Measurements from ENCODE around the gene ZNF638. TPM values are rescaled to one million over a fixed set of nuclear protein-coding genes. Genes with fewer than 3 reads are reported as not detected.

The ZNF638 gene
- total and polyA plus RNA-seq, 10 of the 15 experiments (the other 5 are each of a cell fraction or from before 2014, with no cell fraction given) = 37.6 to 133 (median 64.5) TPM

DNA sequence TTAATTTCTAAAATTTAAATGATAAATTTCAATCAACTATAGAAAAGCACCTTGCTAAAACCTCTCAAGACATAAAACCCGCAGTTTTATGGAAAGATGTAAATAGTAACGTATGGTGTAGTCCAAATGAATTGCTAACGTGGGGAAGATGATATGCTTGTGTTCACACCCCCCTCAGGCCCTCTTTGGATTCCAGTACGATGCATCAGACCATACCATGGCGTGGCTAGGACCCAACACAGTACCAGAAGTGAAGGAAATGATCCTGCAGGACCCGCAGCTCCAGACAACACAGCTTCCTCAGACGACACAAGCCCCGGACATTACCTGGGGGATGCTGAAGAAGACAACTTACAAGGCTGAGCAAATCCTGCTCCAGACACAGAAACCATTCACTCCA lies 61.6 kb downstream of the ZNF638 start:
- Histone ChIP-seq H2AFZ (ENCODE audit: control insufficient read depth, low read depth, low read length) (no peak overlapping the region), H3K4me3 (no peak overlapping the region), H3K4me1 (ENCODE audit: control insufficient read depth, insufficient read depth, low read length) (no peaks in the 10 kb centered on the region), H3K9ac (ENCODE audit: control insufficient read depth, insufficient read depth, low read length) (no peak overlapping the region), H3K79me2 (ENCODE audit: control insufficient read depth, insufficient read depth, low read length) (no peaks in the 10 kb centered on the region), H3K4me2 (ENCODE audit: control insufficient read depth, insufficient read depth) (no peak overlapping the region), H3K36me3 (ENCODE audit: control insufficient read depth in 2 of 2, insufficient read depth in 2 of 2, low read length in 1 of 2) (peaks cover 5 to 30% of the 10 kb centered on the region in 2 experiments), H3K27me3 (replicated peaks in 1 of 2; ENCODE audit: control insufficient read depth in 2 of 2, insufficient read depth in 2 of 2, low read length in 1 of 2) (no peaks in the 10 kb centered on the region), H3K27ac (ENCODE audit: control insufficient read depth, insufficient read depth) (no peak overlapping the region), H4K20me1 (ENCODE audit: control insufficient read depth, insufficient read depth) (no peaks in the 10 kb centered on the region), H3K9me3 (replicated peaks; ENCODE audit: control insufficient read depth, insufficient read depth, low read length) (no peaks in the 10 kb centered on the region)
- in situ Hi-C loops (cut with MboI) (no loop called here), intact Hi-C loops (cut with micrococcal nuclease; ENCODE audit: unreplicated experiment) (no loop called here)
- BruUV-seq (replicated peaks) = no TSS peak
- CTCF ChIA-PET = interaction anchor here (1.0 kb wide), 1 partner anchor 62 kb away, joined by 3 read pairs; the partner anchor contains the start of gene ZNF638
- DNase-seq (ENCODE audit: low read depth, low spot score) = no peak
- no peak for FAIRE-seq
- WGBS (ENCODE audit: insufficient coverage, insufficient replicate concordance, low lambda C conversion rate, missing lambda C conversion rate) = over 99% methylated on average over 8 of the region's 8 CpGs
- SMC1A ChIA-PET (ENCODE audit: uncharacterized antibody, unreplicated experiment) = interaction anchor here (1.4 kb wide), 1 partner anchor 49 kb away, joined by 3 read pairs; no protein-coding TSS in a partner anchor
- POLR2A ChIA-PET = interaction anchor here (0.7 kb wide), 1 partner anchor 8 kb away, joined by 3 read pairs; no protein-coding TSS in a partner anchor
- ATAC-seq = no peak
- RAD21 ChIA-PET (ENCODE audit: unreplicated experiment) = no interaction called here
- TF ChIP-seq BHLHE40 (IDR thresholded peaks at IDR 0.05; ENCODE audit: borderline replicate concordance in 1 of 2, low read depth in 2 of 2, low read length in 1 of 2) (no peak), STAT1 (conservative IDR thresholded peaks at IDR 0.05) (no peak), SPI1 (IDR thresholded peaks at IDR 0.05; ENCODE audit: borderline replicate concordance, insufficient read depth, low read depth, low read length) (no peak), ZSCAN29 (IDR thresholded peaks at IDR 0.05) (no peak), SUZ12 (IDR thresholded peaks at IDR 0.05; ENCODE audit: unreplicated experiment) (no peak), SMAD5 (IDR thresholded peaks at IDR 0.05; ENCODE audit: low read depth) (no peak), KLF5 (IDR thresholded peaks at IDR 0.05; ENCODE audit: partially characterized antibody) (no peak), FOXM1 (IDR thresholded peaks at IDR 0.05; ENCODE audit: low read depth, low read length) (no peak), YY1 (IDR thresholded peaks at IDR 0.05; ENCODE audit: low read depth, low read length) (no peak), HCFC1 (IDR thresholded peaks at IDR 0.05; ENCODE audit: low read length) (no peak)
- TF ChIP-seq, protein P1, sequence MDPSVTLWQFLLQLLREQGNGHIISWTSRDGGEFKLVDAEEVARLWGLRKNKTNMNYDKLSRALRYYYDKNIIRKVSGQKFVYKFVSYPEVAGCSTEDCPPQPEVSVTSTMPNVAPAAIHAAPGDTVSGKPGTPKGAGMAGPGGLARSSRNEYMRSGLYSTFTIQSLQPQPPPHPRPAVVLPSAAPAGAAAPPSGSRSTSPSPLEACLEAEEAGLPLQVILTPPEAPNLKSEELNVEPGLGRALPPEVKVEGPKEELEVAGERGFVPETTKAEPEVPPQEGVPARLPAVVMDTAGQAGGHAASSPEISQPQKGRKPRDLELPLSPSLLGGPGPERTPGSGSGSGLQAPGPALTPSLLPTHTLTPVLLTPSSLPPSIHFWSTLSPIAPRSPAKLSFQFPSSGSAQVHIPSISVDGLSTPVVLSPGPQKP (IDR thresholded peaks at IDR 0.05; ENCODE audit: low read depth, low read length) = no peak
- TF ChIP-seq, protein P2, sequence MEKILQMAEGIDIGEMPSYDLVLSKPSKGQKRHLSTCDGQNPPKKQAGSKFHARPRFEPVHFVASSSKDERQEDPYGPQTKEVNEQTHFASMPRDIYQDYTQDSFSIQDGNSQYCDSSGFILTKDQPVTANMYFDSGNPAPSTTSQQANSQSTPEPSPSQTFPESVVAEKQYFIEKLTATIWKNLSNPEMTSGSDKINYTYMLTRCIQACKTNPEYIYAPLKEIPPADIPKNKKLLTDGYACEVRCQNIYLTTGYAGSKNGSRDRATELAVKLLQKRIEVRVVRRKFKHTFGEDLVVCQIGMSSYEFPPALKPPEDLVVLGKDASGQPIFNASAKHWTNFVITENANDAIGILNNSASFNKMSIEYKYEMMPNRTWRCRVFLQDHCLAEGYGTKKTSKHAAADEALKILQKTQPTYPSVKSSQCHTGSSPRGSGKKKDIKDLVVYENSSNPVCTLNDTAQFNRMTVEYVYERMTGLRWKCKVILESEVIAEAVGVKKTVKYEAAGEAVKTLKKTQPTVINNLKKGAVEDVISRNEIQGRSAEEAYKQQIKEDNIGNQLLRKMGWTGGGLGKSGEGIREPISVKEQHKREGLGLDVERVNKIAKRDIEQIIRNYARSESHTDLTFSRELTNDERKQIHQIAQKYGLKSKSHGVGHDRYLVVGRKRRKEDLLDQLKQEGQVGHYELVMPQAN (conservative IDR thresholded peaks at IDR 0.05) = no peak
- TF ChIP-seq, protein P3, sequence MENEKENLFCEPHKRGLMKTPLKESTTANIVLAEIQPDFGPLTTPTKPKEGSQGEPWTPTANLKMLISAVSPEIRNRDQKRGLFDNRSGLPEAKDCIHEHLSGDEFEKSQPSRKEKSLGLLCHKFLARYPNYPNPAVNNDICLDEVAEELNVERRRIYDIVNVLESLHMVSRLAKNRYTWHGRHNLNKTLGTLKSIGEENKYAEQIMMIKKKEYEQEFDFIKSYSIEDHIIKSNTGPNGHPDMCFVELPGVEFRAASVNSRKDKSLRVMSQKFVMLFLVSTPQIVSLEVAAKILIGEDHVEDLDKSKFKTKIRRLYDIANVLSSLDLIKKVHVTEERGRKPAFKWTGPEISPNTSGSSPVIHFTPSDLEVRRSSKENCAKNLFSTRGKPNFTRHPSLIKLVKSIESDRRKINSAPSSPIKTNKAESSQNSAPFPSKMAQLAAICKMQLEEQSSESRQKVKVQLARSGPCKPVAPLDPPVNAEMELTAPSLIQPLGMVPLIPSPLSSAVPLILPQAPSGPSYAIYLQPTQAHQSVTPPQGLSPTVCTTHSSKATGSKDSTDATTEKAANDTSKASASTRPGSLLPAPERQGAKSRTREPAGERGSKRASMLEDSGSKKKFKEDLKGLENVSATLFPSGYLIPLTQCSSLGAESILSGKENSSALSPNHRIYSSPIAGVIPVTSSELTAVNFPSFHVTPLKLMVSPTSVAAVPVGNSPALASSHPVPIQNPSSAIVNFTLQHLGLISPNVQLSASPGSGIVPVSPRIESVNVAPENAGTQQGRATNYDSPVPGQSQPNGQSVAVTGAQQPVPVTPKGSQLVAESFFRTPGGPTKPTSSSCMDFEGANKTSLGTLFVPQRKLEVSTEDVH (IDR thresholded peaks at IDR 0.05; ENCODE audit: low read depth, partially characterized antibody) = no peak
- TF ChIP-seq, protein P4, sequence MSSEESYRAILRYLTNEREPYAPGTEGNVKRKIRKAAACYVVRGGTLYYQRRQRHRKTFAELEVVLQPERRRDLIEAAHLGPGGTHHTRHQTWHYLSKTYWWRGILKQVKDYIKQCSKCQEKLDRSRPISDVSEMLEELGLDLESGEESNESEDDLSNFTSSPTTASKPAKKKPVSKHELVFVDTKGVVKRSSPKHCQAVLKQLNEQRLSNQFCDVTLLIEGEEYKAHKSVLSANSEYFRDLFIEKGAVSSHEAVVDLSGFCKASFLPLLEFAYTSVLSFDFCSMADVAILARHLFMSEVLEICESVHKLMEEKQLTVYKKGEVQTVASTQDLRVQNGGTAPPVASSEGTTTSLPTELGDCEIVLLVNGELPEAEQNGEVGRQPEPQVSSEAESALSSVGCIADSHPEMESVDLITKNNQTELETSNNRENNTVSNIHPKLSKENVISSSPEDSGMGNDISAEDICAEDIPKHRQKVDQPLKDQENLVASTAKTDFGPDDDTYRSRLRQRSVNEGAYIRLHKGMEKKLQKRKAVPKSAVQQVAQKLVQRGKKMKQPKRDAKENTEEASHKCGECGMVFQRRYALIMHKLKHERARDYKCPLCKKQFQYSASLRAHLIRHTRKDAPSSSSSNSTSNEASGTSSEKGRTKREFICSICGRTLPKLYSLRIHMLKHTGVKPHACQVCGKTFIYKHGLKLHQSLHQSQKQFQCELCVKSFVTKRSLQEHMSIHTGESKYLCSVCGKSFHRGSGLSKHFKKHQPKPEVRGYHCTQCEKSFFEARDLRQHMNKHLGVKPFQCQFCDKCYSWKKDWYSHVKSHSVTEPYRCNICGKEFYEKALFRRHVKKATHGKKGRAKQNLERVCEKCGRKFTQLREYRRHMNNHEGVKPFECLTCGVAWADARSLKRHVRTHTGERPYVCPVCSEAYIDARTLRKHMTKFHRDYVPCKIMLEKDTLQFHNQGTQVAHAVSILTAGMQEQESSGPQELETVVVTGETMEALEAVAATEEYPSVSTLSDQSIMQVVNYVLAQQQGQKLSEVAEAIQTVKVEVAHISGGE (CRISPR knock-in tag; IDR thresholded peaks at IDR 0.05) = no peak
- TF ChIP-seq, protein P5, sequence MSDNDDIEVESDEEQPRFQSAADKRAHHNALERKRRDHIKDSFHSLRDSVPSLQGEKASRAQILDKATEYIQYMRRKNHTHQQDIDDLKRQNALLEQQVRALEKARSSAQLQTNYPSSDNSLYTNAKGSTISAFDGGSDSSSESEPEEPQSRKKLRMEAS (IDR thresholded peaks at IDR 0.05; ENCODE audit: low read depth, low read length) = no peak

Measured in GM12878 (cell line).